ENCODE data around the gene PEDS1. TPM values are rescaled to one million over a fixed set of nuclear protein-coding genes. Genes with fewer than 3 reads are reported as not detected.
"Not testable (repeated sequence)": the region's sequence is repeated elsewhere in the genome, so short reads cannot be mapped to it uniquely, and the experiment has no call there.

PEDS1 gene
- total RNA-seq, 1 donor from 2014 or later, result 31.3 TPM

DNA sequence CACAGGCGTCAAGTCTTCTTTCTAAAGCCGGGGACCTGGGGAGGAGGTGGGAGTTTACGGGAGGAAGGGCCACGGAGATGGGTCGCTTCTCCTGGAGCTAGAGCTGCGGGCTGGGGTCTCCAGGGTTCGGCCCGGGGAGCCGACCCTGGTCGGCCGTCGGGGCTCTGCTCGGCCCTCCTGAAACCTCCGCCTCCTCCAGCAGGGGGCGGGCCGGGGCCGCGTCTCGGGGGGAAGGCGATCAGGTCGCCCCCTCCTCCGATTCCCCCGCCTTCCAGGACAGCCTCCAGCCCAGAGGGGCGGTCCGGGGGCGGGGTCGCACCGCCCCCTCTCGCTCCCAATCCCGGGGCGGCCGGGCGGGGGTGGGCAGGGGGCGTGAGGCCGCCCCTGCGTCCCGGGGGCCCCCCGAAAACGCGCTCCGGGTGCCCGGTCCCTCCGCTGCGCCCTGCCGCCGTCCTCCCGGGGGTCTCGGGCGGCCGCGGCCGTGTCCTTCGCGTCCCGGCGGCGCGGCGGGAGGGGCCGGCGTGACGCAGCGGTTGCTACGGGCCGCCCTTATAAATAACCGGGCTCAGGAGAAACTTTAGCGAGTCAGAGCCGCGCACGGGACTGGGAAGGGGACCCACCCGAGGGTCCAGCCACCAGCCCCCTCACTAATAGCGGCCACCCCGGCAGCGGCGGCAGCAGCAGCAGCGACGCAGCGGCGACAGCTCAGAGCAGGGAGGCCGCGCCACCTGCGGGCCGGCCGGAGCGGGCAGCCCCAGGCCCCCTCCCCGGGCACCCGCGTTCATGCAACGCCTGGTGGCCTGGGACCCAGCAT lies 36.9 kb upstream of the PEDS1 start, which contains the start of gene CEBPB:
Gene CEBPB (plus strand): TSS at position 580 of the 814 bp plus-strand sequence. CDS start 204 bp downstream, at position 784.
- DNase-seq (ENCODE audit: low spot score), result peak; percentile 93

DNA sequence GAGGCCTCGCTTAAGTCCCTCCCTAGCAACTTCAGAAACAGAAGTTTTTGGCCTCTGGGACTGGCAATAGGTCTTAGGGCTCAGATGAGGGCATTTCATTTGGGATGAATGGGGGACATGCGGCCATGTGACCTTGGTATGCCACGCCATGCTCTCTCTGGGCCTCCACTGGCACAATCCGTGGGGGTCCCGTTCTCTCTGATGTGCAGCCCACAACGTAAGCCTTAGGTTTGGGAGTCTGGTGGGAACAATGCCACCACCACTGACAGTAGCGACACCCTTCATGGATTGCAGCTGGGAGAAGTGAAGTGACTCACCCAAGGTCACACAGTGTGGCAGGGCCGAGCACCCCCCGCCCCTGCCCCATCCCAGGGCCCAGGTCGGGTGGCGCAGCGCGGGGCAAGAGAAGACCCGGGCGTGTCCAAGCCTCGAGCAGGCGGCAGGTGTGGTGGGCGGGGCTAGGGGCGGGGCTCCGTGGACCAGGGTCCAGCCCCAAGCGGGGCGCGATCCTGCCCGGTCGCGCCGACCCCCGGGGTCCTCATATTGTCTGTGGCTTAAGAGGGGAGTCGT lies 36.2 kb upstream of the PEDS1 start:
- peak; percentile 67 for DNase-seq (ENCODE audit: low spot score)

DNA sequence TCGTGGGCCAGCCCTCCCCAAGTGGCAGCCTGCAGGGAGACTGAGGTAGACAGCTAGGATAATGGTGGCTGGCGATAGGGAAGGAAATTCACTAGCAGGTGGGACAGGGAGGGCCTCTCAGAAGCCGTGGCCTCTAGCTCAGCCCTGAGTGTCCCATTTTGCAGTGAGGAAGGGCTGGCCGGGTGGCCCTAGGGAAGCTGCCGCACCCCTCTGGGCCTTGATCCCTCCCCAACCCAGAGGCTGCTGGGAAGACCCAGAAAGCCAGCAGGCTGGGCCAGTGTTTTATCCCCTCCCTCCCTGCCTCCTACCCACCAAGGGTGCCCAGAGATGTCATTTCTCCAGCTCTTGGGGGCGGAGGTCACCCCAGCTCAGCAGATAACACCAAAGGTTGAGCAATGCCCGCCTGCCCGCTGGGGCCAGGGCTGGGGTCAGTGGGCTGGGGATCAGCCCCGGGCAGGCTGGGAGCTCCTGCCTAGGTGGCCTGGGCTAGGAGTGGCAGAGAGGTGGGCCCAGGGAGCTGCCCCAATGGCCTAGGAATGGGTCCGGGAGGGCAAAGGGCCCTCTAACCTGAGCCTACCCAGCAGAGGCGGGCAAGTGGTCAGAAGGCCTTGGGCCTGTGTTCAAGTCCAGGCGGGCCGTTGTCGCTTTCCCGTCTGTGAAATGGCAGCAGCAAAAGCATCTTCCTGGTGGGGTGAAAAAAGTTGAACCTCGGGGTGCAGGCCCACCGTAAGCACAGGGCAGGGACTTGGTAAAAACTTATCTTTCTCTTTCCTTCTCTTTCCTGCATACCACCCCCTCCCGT lies 35.6 kb upstream of the PEDS1 start:
- no peak for DNase-seq (ENCODE audit: low spot score)

DNA sequence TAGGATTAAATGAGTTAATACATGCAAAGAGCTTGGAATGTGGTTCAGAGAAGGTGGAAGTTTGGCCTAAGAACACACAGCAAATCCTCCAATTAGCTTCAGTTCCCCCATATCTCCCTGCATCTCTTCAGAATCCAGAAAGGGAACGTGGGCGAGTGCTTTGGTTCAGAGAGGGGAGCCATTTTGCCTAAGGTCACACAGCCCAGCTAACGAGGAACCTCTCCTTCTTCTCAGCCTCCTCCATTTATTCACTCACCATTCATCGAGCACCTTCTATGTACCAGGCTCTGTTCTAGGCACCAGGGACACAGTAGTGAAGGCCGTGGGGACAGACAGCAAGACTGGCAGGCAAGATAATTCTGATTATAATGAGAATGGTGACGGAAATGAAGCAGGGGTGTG lies 34.8 kb upstream of the PEDS1 start:
- DNase-seq (ENCODE audit: low spot score), result no peak

DNA sequence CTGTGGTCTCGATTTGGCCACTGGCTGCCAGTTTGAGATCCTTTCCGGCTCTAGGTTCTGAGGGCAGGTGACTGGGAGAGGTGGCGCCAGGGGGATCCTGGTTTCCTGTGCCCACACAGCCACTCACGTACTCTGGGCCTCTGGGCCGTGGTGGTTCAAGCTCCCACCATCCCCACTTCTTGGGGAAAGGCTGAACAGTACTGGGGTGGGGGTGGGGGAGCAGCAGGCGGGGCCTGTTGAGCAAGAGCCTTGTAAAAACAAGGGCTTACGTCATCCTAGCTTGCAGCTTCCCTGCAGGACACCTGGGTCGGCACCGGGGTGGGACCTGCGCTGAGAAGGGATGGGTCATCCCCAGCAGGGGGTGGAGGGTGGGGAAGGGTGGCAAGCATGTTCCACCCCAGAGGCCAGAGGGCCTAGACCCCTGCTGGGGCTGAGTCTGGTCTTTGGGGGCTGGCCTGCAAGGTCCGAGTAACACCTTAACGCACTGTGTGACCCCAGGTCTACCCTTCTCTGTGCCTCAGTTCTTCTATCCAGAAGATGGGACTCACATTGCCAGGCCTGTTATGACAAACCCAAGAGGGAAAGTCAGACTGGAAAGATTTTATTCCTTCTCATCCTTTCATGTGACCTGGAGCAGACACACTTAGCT lies 34.0 kb upstream of the PEDS1 start:
- DNase-seq (ENCODE audit: low spot score), result peak; percentile 58

DNA sequence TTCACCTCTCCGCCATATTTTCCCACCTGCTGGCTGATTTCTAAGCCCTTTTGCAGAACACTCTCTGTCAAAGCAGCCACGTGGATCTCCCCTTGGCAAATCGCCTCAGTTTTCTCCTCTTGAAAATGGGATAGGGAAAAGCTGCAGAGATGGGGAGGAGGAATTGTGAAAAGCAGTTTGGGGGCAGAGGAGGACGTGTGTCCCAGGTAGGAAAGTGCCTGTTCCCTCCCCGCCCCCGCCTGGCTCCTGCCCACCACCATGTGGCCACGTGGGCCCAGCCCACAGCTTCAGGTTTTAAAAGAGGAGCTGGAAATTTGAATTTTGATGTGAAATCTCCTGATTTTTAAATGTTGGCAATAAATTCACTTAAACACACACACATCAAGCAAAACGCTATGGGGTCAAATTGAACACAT lies 33.5 kb upstream of the PEDS1 start:
- no peak for DNase-seq (ENCODE audit: low spot score)

DNA sequence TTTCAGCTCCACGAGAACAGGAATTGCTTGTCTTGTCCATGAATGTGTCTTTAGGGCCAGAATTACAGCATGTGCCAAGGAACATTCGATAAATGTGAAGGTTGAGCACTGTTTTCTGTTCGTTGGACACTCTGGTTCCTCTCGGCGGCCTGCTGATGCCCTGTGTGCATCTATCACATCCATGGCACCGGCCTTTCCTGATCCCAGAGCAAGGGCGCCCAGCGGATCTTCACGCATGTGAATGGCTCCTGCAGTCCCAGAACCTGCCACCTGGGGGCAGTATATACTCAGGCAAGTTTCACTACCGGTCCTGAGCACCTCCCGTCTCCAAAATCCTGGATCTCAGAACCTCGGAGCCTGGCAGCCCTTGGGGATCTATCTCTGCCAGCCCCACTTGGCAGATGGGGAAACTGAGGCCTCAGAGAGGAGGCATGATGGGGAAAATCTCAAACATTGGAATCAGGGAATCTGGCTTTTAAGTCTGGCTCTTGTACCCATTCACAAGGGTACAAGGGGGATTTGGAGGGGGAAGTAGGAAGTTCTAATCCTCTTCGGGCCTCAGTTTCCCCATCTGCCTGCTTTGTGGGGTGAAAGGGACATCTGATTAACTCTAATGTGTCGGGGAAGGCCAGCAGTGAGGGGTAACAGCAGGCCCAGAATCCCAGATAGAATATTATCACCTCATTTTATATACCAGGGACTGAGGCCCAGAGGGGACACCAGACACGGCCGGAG lies 32.8 kb upstream of the PEDS1 start:
- DNase-seq (ENCODE audit: low spot score), result peak; percentile 94

GRCh38 chr20:50185426-50185825 lies 31.9 kb upstream of the PEDS1 start:
- DNase-seq (ENCODE audit: low spot score), result no peak

GRCh38 chr20:50182346-50182745 lies 28.8 kb upstream of the PEDS1 start:
- DNase-seq (ENCODE audit: low spot score), result no peak

DNA sequence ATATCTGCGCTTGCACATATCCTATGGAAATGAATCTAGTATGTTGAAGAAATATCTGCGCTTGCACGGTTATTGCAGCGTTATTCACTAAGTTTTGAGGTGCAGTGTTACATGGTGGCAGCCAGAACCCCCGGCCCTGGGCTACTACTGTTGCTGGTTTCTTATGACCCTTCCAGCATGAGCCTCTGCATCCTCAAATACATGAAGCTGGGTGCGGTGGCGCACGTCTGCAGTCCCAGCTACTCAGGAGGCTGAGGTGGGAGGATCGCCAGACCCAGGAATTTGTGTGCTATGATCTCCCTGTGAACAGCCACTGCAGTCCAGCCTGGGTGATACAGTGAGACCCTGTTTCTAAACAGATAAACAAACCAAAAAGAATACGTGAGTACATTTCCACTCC lies 27.8 kb upstream of the PEDS1 start:
- no peak for DNase-seq (ENCODE audit: low spot score)

DNA sequence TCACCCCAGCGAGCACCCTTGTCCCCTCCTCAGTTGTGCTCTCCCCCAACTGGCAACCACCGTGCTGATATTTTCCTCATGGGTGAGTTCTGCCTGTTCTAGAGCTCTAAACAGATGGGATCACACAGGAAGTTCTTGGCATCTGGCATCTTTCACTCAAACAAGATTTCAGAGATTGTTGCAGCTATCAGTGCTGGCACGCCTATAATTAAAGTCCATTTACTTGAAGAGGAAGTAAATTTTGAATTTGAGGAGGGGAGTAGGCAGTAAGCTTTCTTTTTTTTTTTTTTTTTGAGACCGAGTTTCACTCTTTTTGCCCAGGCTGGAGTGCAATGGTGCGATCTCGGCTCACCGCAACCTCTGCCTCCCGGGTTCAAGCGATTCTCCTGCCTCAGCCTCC lies 25.1 kb upstream of the PEDS1 start:
- DNase-seq (ENCODE audit: low spot score), result not testable (repeated sequence)

GRCh38 chr20:50175938-50176933 lies 22.7 kb upstream of the PEDS1 start:
- no peak for DNase-seq (ENCODE audit: low spot score)

- DNase-seq (ENCODE audit: low spot score), result no peak
These were observed 20.9 kb upstream of the PEDS1 start for GRCh38 chr20:50174456-50174855.

DNA sequence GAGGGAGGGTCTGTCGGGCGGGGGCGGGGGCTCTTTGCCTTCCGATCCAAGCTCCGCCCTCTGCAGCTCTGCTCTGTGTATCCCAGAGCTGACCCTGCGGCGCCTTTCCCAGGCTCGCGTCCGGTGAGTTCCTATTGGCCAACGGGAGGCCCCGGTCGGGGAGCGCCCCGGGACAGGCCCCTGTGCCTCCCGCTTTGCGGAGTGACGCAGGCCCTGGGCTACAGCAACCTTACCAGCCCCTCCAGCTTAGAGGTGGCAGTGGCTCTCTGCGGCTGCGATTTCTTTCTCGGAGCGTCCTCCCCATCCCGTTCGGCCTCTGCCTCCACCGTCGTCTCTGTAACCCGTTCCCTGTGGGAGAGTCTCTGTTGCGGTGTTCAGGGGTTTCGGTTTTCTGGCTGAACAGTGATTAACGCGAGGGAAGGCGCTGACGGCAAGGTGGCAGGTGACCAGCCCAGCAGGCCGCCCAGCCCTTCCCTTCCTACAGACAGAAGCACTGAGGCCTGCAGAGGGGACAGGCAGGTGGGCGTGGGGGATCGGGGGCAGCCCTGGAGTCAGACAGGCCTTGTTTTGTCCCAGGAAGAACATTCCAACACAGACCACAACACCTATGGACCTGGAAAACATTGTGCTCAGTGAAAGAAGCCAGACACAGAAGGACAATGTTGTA lies 19.0 kb upstream of the PEDS1 start:
- no peak for DNase-seq (ENCODE audit: low spot score)

GRCh38 chr20:50170549-50171220 lies 17.2 kb upstream of the PEDS1 start:
- DNase-seq (ENCODE audit: low spot score), result no peak

DNA sequence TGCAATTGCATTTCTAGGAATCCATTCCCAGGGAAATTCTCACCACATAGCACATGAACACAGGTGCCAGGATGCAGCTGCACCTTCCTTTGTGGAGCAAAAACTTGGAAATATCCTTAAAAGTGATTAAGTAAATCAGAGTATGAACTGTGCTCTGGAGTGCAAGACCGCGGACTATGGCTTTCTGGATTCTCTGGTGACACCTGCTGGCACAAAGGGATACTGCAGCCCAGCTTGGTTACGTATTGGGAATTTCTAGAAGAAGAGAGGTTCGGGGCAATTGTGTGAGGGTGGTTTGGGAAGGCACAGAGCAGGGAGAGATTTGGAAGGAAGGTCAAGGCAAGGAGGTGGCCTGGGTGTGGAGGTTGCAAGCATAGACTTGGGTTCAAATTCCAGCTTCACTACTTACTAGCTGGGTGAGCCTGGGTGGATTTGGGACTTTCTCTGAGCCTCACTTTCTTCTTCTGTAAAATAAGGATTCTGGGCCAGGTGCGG lies 15.9 kb upstream of the PEDS1 start:
- DNase-seq (ENCODE audit: low spot score), result peak; percentile 89

- peak; percentile 98 for DNase-seq (ENCODE audit: low spot score)
These were observed 12.4 kb upstream of the PEDS1 start for GRCh38 chr20:50165684-50166554.

Data from ureter (tissue), 1 donor.